GM21619 (cell line): ENCODE measurements around the gene FOXD2.

ENCODE experiments used
- ATAC-seq: cut with Tn5 transposase; IDR thresholded peaks from one replicate; pipeline ENCODE4 v1.9.1; 2021; ENCODE audit not compliant: unreplicated experiment

FOXD2 gene

GRCh38 chr1:47459253-47459788 is 21.5 kb downstream of the FOXD2 start:
- ATAC-seq: no peak

GRCh38 chr1:47460040-47460439 is 22.2 kb downstream of the FOXD2 start:
- ATAC-seq: no peak

GRCh38 chr1:47460456-47460855 is 22.6 kb downstream of the FOXD2 start:
- ATAC-seq: no peak

- ATAC-seq: no peak
Observed at GRCh38 chr1:47465605-47466004, 27.8 kb downstream of the FOXD2 start.

- no peak for ATAC-seq
Observed at GRCh38 chr1:47468709-47469389, 31.0 kb downstream of the FOXD2 start.

GRCh38 chr1:47469390-47469759 is 31.5 kb downstream of the FOXD2 start:
- ATAC-seq: no peak

- ATAC-seq: no peak
Observed at GRCh38 chr1:47469910-47470309, 32.1 kb downstream of the FOXD2 start.

GRCh38 chr1:47471163-47471562 is 33.3 kb downstream of the FOXD2 start:
- no peak for ATAC-seq

GRCh38 chr1:47474278-47475193 is 36.7 kb downstream of the FOXD2 start:
- ATAC-seq: no peak

- no peak for ATAC-seq
Observed at GRCh38 chr1:47477595-47478080, 39.8 kb downstream of the FOXD2 start.

- ATAC-seq: no peak
Observed at GRCh38 chr1:47478090-47478489, 40.2 kb downstream of the FOXD2 start.

GRCh38 chr1:47479664-47480063 is 41.8 kb downstream of the FOXD2 start:
- no peak for ATAC-seq

GRCh38 chr1:47481936-47482335 is 44.1 kb downstream of the FOXD2 start:
- ATAC-seq: no peak

- no peak for ATAC-seq
Observed at GRCh38 chr1:47482786-47483185, 44.9 kb downstream of the FOXD2 start.

GRCh38 chr1:47483651-47484050 is 45.8 kb downstream of the FOXD2 start:
- ATAC-seq: no peak

- no peak for ATAC-seq
Observed at GRCh38 chr1:47485817-47486216, 48.0 kb downstream of the FOXD2 start.

GRCh38 chr1:47487332-47487731 is 49.5 kb downstream of the FOXD2 start:
- ATAC-seq: no peak

GRCh38 chr1:47487850-47488450 is 50.1 kb downstream of the FOXD2 start:
- no peak for ATAC-seq
